ENCODE results near the gene CENPN. TPM values are rescaled to one million over a fixed set of nuclear protein-coding genes. Genes with fewer than 3 reads are reported as not detected.

The CENPN gene
- total and polyA plus RNA-seq, 2 of the 8 experiments (the other 6 are each of a cell fraction or from before 2014, with no cell fraction given), result 32.8 to 67.0 TPM

GRCh38 chr16:81006813-81007695 lies at the start of gene CENPN, which contains the start of gene CMC2 (continued):
- TF ChIP-seq CTCF (IDR thresholded peaks at IDR 0.05; ENCODE audit: control extremely low read depth in 1 of 3, insufficient read depth in 1 of 3, low read depth in 1 of 3, low read length in 3 of 3), result no peak
- peak; percentile 60; the same call in 1 of the 2 replicates for TF ChIP-seq ATF3 (IDR thresholded peaks at IDR 0.05; ENCODE audit: insufficient read depth, low read depth, low read length)
- no peak for TF ChIP-seq TCF12 (IDR thresholded peaks at IDR 0.05; ENCODE audit: low read depth, low read length)
- peak; percentile 48; the same call in 1 of the 2 replicates for TF ChIP-seq BRCA1 (IDR thresholded peaks at IDR 0.05; ENCODE audit: low read depth, low read length)
